HEK293 (cell line): ENCODE results near the gene ARHGAP27.
A peak's percentile ranks its signal among the peaks of the same experiment; 100 is the strongest.

Experiments
- HOXD13 ChIP-seq: sonication (generic); formaldehyde crosslinking; IDR thresholded peaks from 2 replicates; pipeline ENCODE4 v1.8.0; 2022; ENCODE audit warnings: missing genetic modification reagents, borderline replicate concordance
- MZF1 ChIP-seq: fragments of 450-650 bp; formaldehyde crosslinking; IDR thresholded peaks from 2 replicates; pipeline ENCODE4 v1.5.1; 2017; ENCODE audit warnings: missing biosample characterization, missing genetic modification characterization, borderline replicate concordance
- OSR2 ChIP-seq: fragments of 450-650 bp; formaldehyde crosslinking; IDR thresholded peaks from 2 replicates; pipeline ENCODE4 v1.5.1; 2016; ENCODE audit warnings: missing biosample characterization, missing genetic modification characterization
- WT1 ChIP-seq: fragments of 450-650 bp; formaldehyde crosslinking; IDR thresholded peaks from 2 replicates; pipeline ENCODE4 v1.5.1; 2016; ENCODE audit warnings: missing biosample characterization, missing genetic modification characterization
- ZBTB48 ChIP-seq: fragments of 450-650 bp; formaldehyde crosslinking; IDR thresholded peaks from 2 replicates; pipeline ENCODE4 v1.5.1; 2016; ENCODE audit warnings: missing biosample characterization, missing genetic modification characterization
- ZFP3 ChIP-seq: fragments of 450-650 bp; formaldehyde crosslinking; IDR thresholded peaks from 2 replicates; pipeline ENCODE4 v1.5.1; 2016; ENCODE audit warnings: low read depth, missing biosample characterization, missing genetic modification characterization
- ZNF184 ChIP-seq: fragments of 450-650 bp; IDR thresholded peaks from 2 replicates; pipeline ENCODE4 v1.5.1; 2018; ENCODE audit warnings: missing biosample characterization, mild to moderate bottlenecking, missing genetic modification characterization
- ZNF214 ChIP-seq: fragments of 450-650 bp; formaldehyde crosslinking; IDR thresholded peaks from 2 replicates; pipeline ENCODE4 v1.5.1; 2017; ENCODE audit warnings: missing biosample characterization, mild to moderate bottlenecking, missing genetic modification characterization, borderline replicate concordance
- ZNF544 ChIP-seq: fragments of 450-650 bp; formaldehyde crosslinking; IDR thresholded peaks from 2 replicates; pipeline ENCODE4 v1.5.0; 2017; ENCODE audit warnings: missing biosample characterization, missing genetic modification characterization
- ZNF629 ChIP-seq: fragments of 450-650 bp; formaldehyde crosslinking; IDR thresholded peaks from 2 replicates; pipeline ENCODE4 v1.5.1; 2017; ENCODE audit warnings: missing biosample characterization, missing genetic modification characterization
- ZNF785 ChIP-seq: fragments of 450-650 bp; formaldehyde crosslinking; IDR thresholded peaks from 2 replicates; pipeline ENCODE4 v1.5.1; 2016; ENCODE audit warnings: missing biosample characterization, missing genetic modification characterization
- ZNF830 ChIP-seq: fragments of 450-650 bp; IDR thresholded peaks from 2 replicates; pipeline ENCODE4 v1.5.0; 2018; ENCODE audit warnings: missing biosample characterization, missing genetic modification characterization, low read depth, mild to moderate bottlenecking, moderate library complexity
- TF ChIP-seq, protein P1 (sequence below): fragments of 450-650 bp; formaldehyde crosslinking; IDR thresholded peaks from 2 replicates; pipeline ENCODE4 v1.5.1; 2016; ENCODE audit warnings: missing biosample characterization, missing genetic modification characterization
- TF ChIP-seq, protein P2 (sequence below): fragments of 450-650 bp; formaldehyde crosslinking; IDR thresholded peaks from 2 replicates; pipeline ENCODE4 v1.5.1; 2017; ENCODE audit warnings: missing biosample characterization, mild to moderate bottlenecking, missing genetic modification characterization, moderate library complexity
- TF ChIP-seq, protein P3 (sequence below): fragments of 450-650 bp; formaldehyde crosslinking; IDR thresholded peaks from 2 replicates; pipeline ENCODE4 v1.5.1; 2016; ENCODE audit warnings: missing biosample characterization, missing genetic modification characterization
- TF ChIP-seq, protein P4 (sequence below): fragments of 450-650 bp; formaldehyde crosslinking; IDR thresholded peaks from 2 replicates; pipeline ENCODE4 v1.5.1; 2017; ENCODE audit warnings: missing biosample characterization, missing genetic modification characterization
- TF ChIP-seq, protein P5 (sequence below): fragments of 450-650 bp; formaldehyde crosslinking; IDR thresholded peaks from 2 replicates; pipeline ENCODE4 v1.5.1; 2017; ENCODE audit warnings: missing biosample characterization, missing genetic modification characterization
- TF ChIP-seq, protein P6 (sequence below): fragments of 450-650 bp; formaldehyde crosslinking; IDR thresholded peaks from 2 replicates; pipeline ENCODE4 v1.5.1; 2016; ENCODE audit warnings: missing biosample characterization, missing genetic modification characterization, borderline replicate concordance
- TF ChIP-seq, protein P7 (sequence below): fragments of 450-650 bp; formaldehyde crosslinking; IDR thresholded peaks from 2 replicates; pipeline ENCODE4 v1.5.1; 2017; ENCODE audit warnings: missing biosample characterization, missing genetic modification characterization

The ARHGAP27 gene

DNA sequence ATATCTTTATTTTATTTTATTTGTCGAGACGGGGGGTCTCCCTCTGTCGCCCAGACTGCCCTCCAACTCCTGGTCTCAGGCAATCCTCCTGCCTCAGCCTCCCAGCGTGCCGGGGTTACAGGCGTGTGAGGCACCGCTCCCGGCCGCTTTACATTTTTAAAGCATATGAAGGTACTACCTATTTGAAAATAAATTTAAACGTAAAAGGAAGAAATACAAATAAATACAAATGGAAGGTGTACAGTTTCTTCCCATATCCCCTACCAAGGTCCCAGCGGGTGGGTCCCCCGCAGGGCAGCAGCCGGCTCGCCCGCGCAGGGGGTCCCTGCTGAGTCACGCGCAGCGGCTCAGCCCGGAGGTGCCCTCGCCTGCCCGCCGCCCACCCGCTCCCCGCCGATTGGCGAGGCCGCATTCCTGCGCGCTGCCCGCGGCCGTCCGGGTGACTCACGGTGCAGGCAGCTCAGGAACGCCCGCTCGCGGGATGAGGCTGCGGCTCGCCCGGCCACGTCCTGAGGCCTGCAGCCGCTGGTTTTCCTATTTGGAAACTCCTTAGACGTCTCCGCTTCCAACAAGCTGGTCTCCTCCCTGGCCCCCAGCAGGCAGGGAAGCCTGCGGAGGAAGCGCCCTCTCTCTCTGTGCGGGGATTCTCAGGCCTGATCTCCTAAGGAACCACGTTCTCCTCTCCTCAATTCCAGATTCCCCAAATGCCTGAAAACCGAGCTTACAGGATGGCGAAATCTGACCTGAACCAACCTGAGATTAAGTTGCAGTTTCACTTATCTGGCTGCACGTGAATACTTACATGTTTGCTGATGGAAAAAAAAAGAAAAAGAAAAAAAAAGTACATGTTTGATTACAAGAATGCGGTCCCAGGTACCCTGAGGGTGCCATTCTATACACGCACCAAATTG, 61.0 kb downstream of the ARHGAP27 start (continued):
- TF ChIP-seq, protein P1, sequence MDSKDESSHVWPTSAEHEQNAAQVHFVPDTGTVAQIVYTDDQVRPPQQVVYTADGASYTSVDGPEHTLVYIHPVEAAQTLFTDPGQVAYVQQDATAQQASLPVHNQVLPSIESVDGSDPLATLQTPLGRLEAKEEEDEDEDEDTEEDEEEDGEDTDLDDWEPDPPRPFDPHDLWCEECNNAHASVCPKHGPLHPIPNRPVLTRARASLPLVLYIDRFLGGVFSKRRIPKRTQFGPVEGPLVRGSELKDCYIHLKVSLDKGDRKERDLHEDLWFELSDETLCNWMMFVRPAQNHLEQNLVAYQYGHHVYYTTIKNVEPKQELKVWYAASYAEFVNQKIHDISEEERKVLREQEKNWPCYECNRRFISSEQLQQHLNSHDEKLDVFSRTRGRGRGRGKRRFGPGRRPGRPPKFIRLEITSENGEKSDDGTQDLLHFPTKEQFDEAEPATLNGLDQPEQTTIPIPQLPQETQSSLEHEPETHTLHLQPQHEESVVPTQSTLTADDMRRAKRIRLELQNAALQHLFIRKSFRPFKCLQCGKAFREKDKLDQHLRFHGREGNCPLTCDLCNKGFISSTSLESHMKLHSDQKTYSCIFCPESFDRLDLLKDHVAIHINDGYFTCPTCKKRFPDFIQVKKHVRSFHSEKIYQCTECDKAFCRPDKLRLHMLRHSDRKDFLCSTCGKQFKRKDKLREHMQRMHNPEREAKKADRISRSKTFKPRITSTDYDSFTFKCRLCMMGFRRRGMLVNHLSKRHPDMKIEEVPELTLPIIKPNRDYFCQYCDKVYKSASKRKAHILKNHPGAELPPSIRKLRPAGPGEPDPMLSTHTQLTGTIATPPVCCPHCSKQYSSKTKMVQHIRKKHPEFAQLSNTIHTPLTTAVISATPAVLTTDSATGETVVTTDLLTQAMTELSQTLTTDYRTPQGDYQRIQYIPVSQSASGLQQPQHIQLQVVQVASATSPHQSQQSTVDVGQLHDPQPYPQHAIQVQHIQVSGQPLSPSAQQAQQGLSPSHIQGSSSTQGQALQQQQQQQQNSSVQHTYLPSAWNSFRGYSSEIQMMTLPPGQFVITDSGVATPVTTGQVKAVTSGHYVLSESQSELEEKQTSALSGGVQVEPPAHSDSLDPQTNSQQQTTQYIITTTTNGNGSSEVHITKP (tag by site-specific recombination): peak; percentile 42; the same call in 1 of the 2 replicates
- TF ChIP-seq HOXD13 (CRISPR knock-in tag): peak; percentile 84; the same call in 1 of the 2 replicates
- TF ChIP-seq WT1: peak; percentile 69; the same call in 1 of the 2 replicates
- TF ChIP-seq, protein P2, sequence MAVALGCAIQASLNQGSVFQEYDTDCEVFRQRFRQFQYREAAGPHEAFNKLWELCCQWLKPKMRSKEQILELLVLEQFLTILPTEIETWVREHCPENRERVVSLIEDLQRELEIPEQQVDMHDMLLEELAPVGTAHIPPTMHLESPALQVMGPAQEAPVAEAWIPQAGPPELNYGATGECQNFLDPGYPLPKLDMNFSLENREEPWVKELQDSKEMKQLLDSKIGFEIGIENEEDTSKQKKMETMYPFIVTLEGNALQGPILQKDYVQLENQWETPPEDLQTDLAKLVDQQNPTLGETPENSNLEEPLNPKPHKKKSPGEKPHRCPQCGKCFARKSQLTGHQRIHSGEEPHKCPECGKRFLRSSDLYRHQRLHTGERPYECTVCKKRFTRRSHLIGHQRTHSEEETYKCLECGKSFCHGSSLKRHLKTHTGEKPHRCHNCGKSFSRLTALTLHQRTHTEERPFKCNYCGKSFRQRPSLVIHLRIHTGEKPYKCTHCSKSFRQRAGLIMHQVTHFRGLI (tag by site-specific recombination): peak; percentile 64
- TF ChIP-seq ZNF544 (tag by site-specific recombination): no peak
- no peak for TF ChIP-seq ZBTB48 (tag by site-specific recombination)
- peak; percentile 58 for TF ChIP-seq OSR2 (tag by site-specific recombination)
- TF ChIP-seq, protein P3, sequence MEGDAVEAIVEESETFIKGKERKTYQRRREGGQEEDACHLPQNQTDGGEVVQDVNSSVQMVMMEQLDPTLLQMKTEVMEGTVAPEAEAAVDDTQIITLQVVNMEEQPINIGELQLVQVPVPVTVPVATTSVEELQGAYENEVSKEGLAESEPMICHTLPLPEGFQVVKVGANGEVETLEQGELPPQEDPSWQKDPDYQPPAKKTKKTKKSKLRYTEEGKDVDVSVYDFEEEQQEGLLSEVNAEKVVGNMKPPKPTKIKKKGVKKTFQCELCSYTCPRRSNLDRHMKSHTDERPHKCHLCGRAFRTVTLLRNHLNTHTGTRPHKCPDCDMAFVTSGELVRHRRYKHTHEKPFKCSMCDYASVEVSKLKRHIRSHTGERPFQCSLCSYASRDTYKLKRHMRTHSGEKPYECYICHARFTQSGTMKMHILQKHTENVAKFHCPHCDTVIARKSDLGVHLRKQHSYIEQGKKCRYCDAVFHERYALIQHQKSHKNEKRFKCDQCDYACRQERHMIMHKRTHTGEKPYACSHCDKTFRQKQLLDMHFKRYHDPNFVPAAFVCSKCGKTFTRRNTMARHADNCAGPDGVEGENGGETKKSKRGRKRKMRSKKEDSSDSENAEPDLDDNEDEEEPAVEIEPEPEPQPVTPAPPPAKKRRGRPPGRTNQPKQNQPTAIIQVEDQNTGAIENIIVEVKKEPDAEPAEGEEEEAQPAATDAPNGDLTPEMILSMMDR (tag by site-specific recombination): peak; percentile 58; the same call in 1 of the 2 replicates
- TF ChIP-seq ZNF214 (tag by site-specific recombination): no peak
- TF ChIP-seq, protein P4, sequence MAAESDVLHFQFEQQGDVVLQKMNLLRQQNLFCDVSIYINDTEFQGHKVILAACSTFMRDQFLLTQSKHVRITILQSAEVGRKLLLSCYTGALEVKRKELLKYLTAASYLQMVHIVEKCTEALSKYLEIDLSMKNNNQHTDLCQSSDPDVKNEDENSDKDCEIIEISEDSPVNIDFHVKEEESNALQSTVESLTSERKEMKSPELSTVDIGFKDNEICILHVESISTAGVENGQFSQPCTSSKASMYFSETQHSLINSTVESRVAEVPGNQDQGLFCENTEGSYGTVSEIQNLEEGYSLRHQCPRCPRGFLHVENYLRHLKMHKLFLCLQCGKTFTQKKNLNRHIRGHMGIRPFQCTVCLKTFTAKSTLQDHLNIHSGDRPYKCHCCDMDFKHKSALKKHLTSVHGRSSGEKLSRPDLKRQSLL: no peak
- TF ChIP-seq, protein P5, sequence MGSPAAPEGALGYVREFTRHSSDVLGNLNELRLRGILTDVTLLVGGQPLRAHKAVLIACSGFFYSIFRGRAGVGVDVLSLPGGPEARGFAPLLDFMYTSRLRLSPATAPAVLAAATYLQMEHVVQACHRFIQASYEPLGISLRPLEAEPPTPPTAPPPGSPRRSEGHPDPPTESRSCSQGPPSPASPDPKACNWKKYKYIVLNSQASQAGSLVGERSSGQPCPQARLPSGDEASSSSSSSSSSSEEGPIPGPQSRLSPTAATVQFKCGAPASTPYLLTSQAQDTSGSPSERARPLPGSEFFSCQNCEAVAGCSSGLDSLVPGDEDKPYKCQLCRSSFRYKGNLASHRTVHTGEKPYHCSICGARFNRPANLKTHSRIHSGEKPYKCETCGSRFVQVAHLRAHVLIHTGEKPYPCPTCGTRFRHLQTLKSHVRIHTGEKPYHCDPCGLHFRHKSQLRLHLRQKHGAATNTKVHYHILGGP: no peak
- peak; percentile 73; the same call in 1 of the 2 replicates for TF ChIP-seq ZNF184 (tag by site-specific recombination)
- TF ChIP-seq, protein P6, sequence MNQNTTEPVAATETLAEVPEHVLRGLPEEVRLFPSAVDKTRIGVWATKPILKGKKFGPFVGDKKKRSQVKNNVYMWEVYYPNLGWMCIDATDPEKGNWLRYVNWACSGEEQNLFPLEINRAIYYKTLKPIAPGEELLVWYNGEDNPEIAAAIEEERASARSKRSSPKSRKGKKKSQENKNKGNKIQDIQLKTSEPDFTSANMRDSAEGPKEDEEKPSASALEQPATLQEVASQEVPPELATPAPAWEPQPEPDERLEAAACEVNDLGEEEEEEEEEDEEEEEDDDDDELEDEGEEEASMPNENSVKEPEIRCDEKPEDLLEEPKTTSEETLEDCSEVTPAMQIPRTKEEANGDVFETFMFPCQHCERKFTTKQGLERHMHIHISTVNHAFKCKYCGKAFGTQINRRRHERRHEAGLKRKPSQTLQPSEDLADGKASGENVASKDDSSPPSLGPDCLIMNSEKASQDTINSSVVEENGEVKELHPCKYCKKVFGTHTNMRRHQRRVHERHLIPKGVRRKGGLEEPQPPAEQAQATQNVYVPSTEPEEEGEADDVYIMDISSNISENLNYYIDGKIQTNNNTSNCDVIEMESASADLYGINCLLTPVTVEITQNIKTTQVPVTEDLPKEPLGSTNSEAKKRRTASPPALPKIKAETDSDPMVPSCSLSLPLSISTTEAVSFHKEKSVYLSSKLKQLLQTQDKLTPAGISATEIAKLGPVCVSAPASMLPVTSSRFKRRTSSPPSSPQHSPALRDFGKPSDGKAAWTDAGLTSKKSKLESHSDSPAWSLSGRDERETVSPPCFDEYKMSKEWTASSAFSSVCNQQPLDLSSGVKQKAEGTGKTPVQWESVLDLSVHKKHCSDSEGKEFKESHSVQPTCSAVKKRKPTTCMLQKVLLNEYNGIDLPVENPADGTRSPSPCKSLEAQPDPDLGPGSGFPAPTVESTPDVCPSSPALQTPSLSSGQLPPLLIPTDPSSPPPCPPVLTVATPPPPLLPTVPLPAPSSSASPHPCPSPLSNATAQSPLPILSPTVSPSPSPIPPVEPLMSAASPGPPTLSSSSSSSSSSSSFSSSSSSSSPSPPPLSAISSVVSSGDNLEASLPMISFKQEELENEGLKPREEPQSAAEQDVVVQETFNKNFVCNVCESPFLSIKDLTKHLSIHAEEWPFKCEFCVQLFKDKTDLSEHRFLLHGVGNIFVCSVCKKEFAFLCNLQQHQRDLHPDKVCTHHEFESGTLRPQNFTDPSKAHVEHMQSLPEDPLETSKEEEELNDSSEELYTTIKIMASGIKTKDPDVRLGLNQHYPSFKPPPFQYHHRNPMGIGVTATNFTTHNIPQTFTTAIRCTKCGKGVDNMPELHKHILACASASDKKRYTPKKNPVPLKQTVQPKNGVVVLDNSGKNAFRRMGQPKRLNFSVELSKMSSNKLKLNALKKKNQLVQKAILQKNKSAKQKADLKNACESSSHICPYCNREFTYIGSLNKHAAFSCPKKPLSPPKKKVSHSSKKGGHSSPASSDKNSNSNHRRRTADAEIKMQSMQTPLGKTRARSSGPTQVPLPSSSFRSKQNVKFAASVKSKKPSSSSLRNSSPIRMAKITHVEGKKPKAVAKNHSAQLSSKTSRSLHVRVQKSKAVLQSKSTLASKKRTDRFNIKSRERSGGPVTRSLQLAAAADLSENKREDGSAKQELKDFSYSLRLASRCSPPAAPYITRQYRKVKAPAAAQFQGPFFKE (tag by site-specific recombination): no peak
- TF ChIP-seq MZF1 (tag by site-specific recombination): peak; percentile 82
- TF ChIP-seq, protein P7, sequence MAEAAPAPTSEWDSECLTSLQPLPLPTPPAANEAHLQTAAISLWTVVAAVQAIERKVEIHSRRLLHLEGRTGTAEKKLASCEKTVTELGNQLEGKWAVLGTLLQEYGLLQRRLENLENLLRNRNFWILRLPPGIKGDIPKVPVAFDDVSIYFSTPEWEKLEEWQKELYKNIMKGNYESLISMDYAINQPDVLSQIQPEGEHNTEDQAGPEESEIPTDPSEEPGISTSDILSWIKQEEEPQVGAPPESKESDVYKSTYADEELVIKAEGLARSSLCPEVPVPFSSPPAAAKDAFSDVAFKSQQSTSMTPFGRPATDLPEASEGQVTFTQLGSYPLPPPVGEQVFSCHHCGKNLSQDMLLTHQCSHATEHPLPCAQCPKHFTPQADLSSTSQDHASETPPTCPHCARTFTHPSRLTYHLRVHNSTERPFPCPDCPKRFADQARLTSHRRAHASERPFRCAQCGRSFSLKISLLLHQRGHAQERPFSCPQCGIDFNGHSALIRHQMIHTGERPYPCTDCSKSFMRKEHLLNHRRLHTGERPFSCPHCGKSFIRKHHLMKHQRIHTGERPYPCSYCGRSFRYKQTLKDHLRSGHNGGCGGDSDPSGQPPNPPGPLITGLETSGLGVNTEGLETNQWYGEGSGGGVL (tag by site-specific recombination): peak; percentile 49; the same call in 1 of the 2 replicates
- no peak for TF ChIP-seq ZFP3 (tag by site-specific recombination)
- no peak for TF ChIP-seq ZNF830 (tag by site-specific recombination)
- TF ChIP-seq ZNF785 (tag by site-specific recombination): peak; percentile 55; the same call in 1 of the 2 replicates
- peak; percentile 71 for TF ChIP-seq ZNF629
